BE2C (cell line): Measurements from ENCODE around the gene PPP2R3A.
"Not testable (repeated sequence)": the region's sequence is repeated elsewhere in the genome, so short reads cannot be mapped to it uniquely, and the experiment has no call there.

Source experiments
- DNase-seq: peaks from one replicate; pipeline ENCODE4 v3.0.0-alpha.2; 2020
- H3K27me3 ChIP-seq: fragments of 250-450 bp; sonication (Bioruptor Pico); 2 replicates; pipeline ENCODE4 v1.5.1; 2020; ENCODE audit warnings: mild to moderate bottlenecking
- H3K36me3 ChIP-seq: fragments of 250-450 bp; sonication (Bioruptor Pico); 2 replicates; pipeline ENCODE4 v1.5.1; 2020; ENCODE audit warnings: mild to moderate bottlenecking
- H3K4me1 ChIP-seq: fragments of 250-450 bp; sonication (Bioruptor Pico); 2 replicates; pipeline ENCODE4 v1.5.1; 2020
- H3K4me3 ChIP-seq: 2 replicates; pipeline ENCODE4 v1.5.1; 2011; ENCODE audit warnings: low read depth, low read length
- H3K9me3 ChIP-seq: fragments of 250-450 bp; sonication (Bioruptor Pico); 2 replicates; pipeline ENCODE4 v1.5.1; 2020
- CTCF ChIP-seq: IDR thresholded peaks from 2 replicates; pipeline ENCODE4 v1.5.1; 2012; ENCODE audit warnings: mild to moderate bottlenecking, low read depth, low read length

The PPP2R3A gene

GRCh38 chr3:136186846-136187245 is 221.3 kb downstream of the PPP2R3A start:
- DNase-seq, result no peak
- Histone ChIP-seq H3K27me3 (no peaks in the 10 kb centered on the region), H3K4me3 (no peak overlapping the region), H3K36me3 (peaks cover 8% of the 10 kb centered on the region), H3K4me1 (peaks cover 8% of the 10 kb centered on the region), H3K9me3 (no peaks in the 10 kb centered on the region)
- TF ChIP-seq CTCF, result no peak

GRCh38 chr3:136187868-136188267 is 222.3 kb downstream of the PPP2R3A start:
- no peak for DNase-seq
- no peak for TF ChIP-seq CTCF
- peaks cover 5% of the 10 kb centered on the region for H3K36me3 ChIP-seq
- H3K4me3 ChIP-seq, result no peak overlapping the region
- H3K27me3 ChIP-seq, result no peaks in the 10 kb centered on the region
- peaks cover 8% of the 10 kb centered on the region for H3K4me1 ChIP-seq
- no peaks in the 10 kb centered on the region for H3K9me3 ChIP-seq

- H3K9me3 ChIP-seq, result no peaks in the 10 kb centered on the region
- TF ChIP-seq CTCF, result no peak
- H3K27me3 ChIP-seq, result no peaks in the 10 kb centered on the region
- H3K4me1 ChIP-seq, result peaks cover 8% of the 10 kb centered on the region
- no peak for DNase-seq
- H3K36me3 ChIP-seq, result peaks cover 5% of the 10 kb centered on the region
- H3K4me3 ChIP-seq, result no peak overlapping the region
Observed at GRCh38 chr3:136189043-136189442, 223.5 kb downstream of the PPP2R3A start.

- Histone ChIP-seq H3K4me3 (no peak overlapping the region), H3K4me1 (peaks cover 8% of the 10 kb centered on the region)
Observed at GRCh38 chr3:136189859-136190617, 224.5 kb downstream of the PPP2R3A start.

GRCh38 chr3:136192195-136192594 is 226.7 kb downstream of the PPP2R3A start:
- H3K9me3 ChIP-seq, H3K27me3 ChIP-seq, DNase-seq, H3K4me1 ChIP-seq, H3K36me3 ChIP-seq: not testable (repeated sequence)
- H3K4me3 ChIP-seq, result peak overlapping the region; percentile 99

More at GRCh38 chr3:136189859-136190617, 224.5 kb downstream of the PPP2R3A start:
- no peak for DNase-seq
- Histone ChIP-seq H3K9me3 (no peaks in the 10 kb centered on the region), H3K36me3 (peaks cover 5% of the 10 kb centered on the region), H3K27me3 (no peaks in the 10 kb centered on the region)
- TF ChIP-seq CTCF, result no peak

- DNase-seq, result no peak
- peak overlapping the region; percentile 99 for H3K4me3 ChIP-seq
- H3K36me3 ChIP-seq, result peaks cover 9% of the 10 kb centered on the region
Observed at GRCh38 chr3:136192831-136193230, 227.3 kb downstream of the PPP2R3A start.

More at GRCh38 chr3:136192831-136193230, 227.3 kb downstream of the PPP2R3A start:
- TF ChIP-seq CTCF, result no peak
- peaks cover 3% of the 10 kb centered on the region; the same call in 1 of the 2 replicates for H3K4me1 ChIP-seq
- no peaks in the 10 kb centered on the region for H3K9me3 ChIP-seq
- no peaks in the 10 kb centered on the region for H3K27me3 ChIP-seq
